Measurements from ENCODE around the gene SPEG. TPM values are rescaled to one million over a fixed set of nuclear protein-coding genes. Genes with fewer than 3 reads are reported as not detected.
A peak's percentile ranks its signal among the peaks of the same experiment; 100 is the strongest.

SPEG gene
- total RNA-seq, 2 experiments from 2014 or later = 15.3 to 17.7 TPM

DNA sequence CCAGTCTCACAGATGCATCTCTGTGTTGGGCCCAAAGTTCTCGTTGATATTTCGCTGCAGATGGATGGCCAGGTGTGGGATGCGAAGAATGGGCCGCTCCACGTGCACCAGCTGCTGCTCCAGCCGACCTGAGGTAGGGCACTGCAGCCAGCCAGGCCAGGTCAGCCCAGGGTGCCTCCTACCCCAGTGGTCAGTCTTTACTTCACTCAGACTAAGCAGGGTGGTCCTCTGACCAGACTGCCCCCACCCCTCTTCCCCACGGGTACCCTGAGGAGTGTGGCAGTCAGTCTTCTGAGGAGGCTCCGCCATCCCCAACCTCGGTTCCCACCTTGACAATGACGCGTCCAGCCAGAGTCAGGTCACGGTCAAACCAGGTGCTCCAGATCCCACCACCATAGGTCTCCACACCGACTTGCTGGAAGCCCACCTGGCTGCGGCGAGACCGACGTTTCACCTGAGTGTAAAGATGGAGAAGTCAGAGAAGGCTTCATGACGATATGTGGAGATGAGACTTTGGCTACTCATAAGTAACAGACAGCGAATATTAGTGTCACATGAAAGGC, 48.6 kb upstream of the SPEG start:
- ChIA-PET CTCF (no interaction called here), POLR2A (interaction anchor here (2.9 to 4.3 kb wide), 2 partner anchors 113 to 157 kb away, joined by 13 to 15 read pairs; partner anchors contain the start of genes CHPF, GMPPA and TMEM198)
- ATAC-seq (ENCODE audit: poor library complexity) (no peak), DNase-seq (peak in 1 of 14 experiments; percentile 45)
- Mint-ChIP-seq H3K36me3 (ENCODE audit: low read depth) (peaks cover 61% of the 10 kb centered on the region), H3K4me1 (ENCODE audit: low read depth) (peaks cover 22% of the 10 kb centered on the region), H3K4me3 (peak overlapping the region; percentile 95), H3K27ac (no peak overlapping the region), H3K9me3 (no peaks in the 10 kb centered on the region), H3K27me3 (no peaks in the 10 kb centered on the region)
- peaks cover 57% of the 10 kb centered on the region for H3K36me3 ChIP-seq (ENCODE audit: insufficient read depth, low read length)
- H3K4me3 ChIP-seq (ENCODE audit: low read length) = no peak overlapping the region
- H3K4me1 ChIP-seq (ENCODE audit: insufficient read depth, low read length) = peaks cover 26% of the 10 kb centered on the region
- no peaks in the 10 kb centered on the region for H3K9me3 ChIP-seq (ENCODE audit: control insufficient read depth in 1 of 2, insufficient read depth in 1 of 2, low read length in 2 of 2)
- TF ChIP-seq, protein P1, sequence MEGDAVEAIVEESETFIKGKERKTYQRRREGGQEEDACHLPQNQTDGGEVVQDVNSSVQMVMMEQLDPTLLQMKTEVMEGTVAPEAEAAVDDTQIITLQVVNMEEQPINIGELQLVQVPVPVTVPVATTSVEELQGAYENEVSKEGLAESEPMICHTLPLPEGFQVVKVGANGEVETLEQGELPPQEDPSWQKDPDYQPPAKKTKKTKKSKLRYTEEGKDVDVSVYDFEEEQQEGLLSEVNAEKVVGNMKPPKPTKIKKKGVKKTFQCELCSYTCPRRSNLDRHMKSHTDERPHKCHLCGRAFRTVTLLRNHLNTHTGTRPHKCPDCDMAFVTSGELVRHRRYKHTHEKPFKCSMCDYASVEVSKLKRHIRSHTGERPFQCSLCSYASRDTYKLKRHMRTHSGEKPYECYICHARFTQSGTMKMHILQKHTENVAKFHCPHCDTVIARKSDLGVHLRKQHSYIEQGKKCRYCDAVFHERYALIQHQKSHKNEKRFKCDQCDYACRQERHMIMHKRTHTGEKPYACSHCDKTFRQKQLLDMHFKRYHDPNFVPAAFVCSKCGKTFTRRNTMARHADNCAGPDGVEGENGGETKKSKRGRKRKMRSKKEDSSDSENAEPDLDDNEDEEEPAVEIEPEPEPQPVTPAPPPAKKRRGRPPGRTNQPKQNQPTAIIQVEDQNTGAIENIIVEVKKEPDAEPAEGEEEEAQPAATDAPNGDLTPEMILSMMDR (IDR thresholded peaks at IDR 0.05) = no peak
- intact Hi-C loops (cut with DNase I, micrococcal nuclease) = loop anchor here (2.0 to 10.0 kb wide), 10 partner anchors 56 to 819 kb away; partner anchors contain the start of genes DNAJB2 (in 2 of the 2), BCS1L (in 1 of the 2), CHPF (in 1 of the 2) and CNOT9 (in 1 of the 2)
- H3K27me3 ChIP-seq (ENCODE audit: control insufficient read depth in 1 of 2, insufficient read depth in 2 of 2, low read length in 2 of 2) = no peaks in the 10 kb centered on the region
- no peak overlapping the region for H3K27ac ChIP-seq (ENCODE audit: low read depth in 1 of 2, low read length in 2 of 2)

DNA sequence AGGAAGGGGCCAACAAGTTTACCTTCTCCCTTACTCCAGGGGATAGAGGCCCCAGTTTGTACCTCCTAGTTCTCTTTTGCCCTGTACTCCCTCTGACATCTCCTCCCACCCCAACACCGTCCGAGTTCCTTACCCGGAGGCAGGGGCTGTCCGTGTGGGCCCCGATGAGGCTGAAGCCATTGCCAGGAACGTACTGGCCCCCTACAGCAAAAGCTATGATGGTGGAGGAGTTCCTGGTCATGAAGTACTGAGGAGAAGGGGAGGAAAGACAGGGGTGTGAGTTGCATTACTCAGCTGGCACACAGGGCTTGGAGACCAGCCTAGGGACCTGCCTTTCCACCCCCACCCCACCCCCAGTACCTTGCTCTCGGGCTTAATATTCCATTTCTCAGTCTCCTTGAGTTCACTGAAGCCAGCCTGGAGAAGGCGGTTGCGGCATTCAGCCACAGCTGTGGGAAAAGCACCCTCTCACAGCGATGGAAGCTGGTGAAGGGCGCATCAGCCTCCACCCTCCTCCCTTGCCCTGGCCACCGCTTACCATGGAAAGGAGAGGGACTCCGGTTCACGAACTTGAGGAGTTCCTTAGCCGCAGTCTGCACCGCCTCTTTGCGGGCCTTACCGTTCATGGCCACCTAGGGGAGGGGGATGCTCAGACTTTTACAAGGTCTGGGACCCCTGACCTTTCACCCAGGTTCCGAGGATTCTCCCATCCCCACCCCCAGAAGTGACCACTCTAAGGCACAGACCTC, 47.9 kb upstream of the SPEG start:
- H3K4me3 Mint-ChIP-seq = peak overlapping the region; percentile 95
- peak overlapping the region; percentile 84 to 88 for H3K27ac ChIP-seq (ENCODE audit: low read depth in 1 of 2, low read length in 2 of 2)
- TF ChIP-seq, protein P1 (IDR thresholded peaks at IDR 0.05) = no peak
- H3K36me3 Mint-ChIP-seq (ENCODE audit: low read depth) = peaks cover 54% of the 10 kb centered on the region
- no peaks in the 10 kb centered on the region for H3K9me3 ChIP-seq (ENCODE audit: control insufficient read depth in 1 of 2, insufficient read depth in 1 of 2, low read length in 2 of 2)
- no peak for ATAC-seq (ENCODE audit: poor library complexity)
- peak overlapping the region; percentile 95 for H3K27ac Mint-ChIP-seq
- intact Hi-C loops (cut with DNase I, micrococcal nuclease) = loop anchor here (2.0 to 10.0 kb wide), 10 partner anchors 56 to 819 kb away; partner anchors contain the start of genes DNAJB2 (in 2 of the 2), BCS1L (in 1 of the 2), CHPF (in 1 of the 2) and CNOT9 (in 1 of the 2)
- H3K4me3 ChIP-seq (ENCODE audit: low read length) = peak overlapping the region; percentile 97
- H3K27me3 Mint-ChIP-seq = no peaks in the 10 kb centered on the region
- H3K36me3 ChIP-seq (ENCODE audit: insufficient read depth, low read length) = peaks cover 50% of the 10 kb centered on the region
- no peaks in the 10 kb centered on the region for H3K27me3 ChIP-seq (ENCODE audit: control insufficient read depth in 1 of 2, insufficient read depth in 2 of 2, low read length in 2 of 2)
- POLR2A ChIA-PET = interaction anchor here (0.6 to 4.3 kb wide), 14 partner anchors 8 to 1100 kb away, joined by 3 to 24 read pairs (median 10); partner anchors contain the start of genes BCS1L, CHPF, CNPPD1 and DNAJB2
- H3K4me1 Mint-ChIP-seq (ENCODE audit: low read depth) = peaks cover 22% of the 10 kb centered on the region
- no peaks in the 10 kb centered on the region for H3K9me3 Mint-ChIP-seq
- CTCF ChIA-PET = interaction anchor here (1.1 to 2.8 kb wide), 5 partner anchors 92 to 676 kb away, joined by 3 to 22 read pairs (median 9); partner anchors contain the start of genes CHPF, TMEM198, TTLL4 and ZFAND2B
- DNase-seq = peak in 4 of 14 experiments; percentile 13 to 43 (median 22)
- peaks cover 26% of the 10 kb centered on the region for H3K4me1 ChIP-seq (ENCODE audit: insufficient read depth, low read length)
